HepG2 (cell line): ENCODE data around the gene PEX19. TPM values are rescaled to one million over a fixed set of nuclear protein-coding genes. Genes with fewer than 3 reads are reported as not detected.

ENCODE experiments used
- CEBPG ChIP-seq: IDR thresholded peaks from 2 replicates; pipeline ENCODE4 v1.6.1; 2016
- MAFK ChIP-seq, 2 experiments: IDR thresholded peaks in 1 of 2; conservative IDR thresholded peaks in 1 of 2; 2 replicates each; pipeline ENCODE4 v1.6.1; 2011; ENCODE audit warnings: improper control_type of control experiment in 2 of 2, low read length in 2 of 2
- NPAS2 ChIP-seq: sonication (generic); formaldehyde crosslinking; IDR thresholded peaks from 2 replicates; pipeline ENCODE4 v1.8.0; 2022; ENCODE audit warnings: mild to moderate bottlenecking, missing genetic modification reagents, borderline replicate concordance
- SMAD9 ChIP-seq: sonication (generic); formaldehyde crosslinking; IDR thresholded peaks from 2 replicates; pipeline ENCODE4 v1.5.1; 2020; ENCODE audit warnings: mild to moderate bottlenecking, missing genetic modification reagents
- ZNF124 ChIP-seq: sonication (generic); formaldehyde crosslinking; IDR thresholded peaks from 2 replicates; pipeline ENCODE4 v1.4.0; 2020; ENCODE audit warnings: missing genetic modification reagents
- ZNF777 ChIP-seq: sonication (generic); formaldehyde crosslinking; IDR thresholded peaks from 2 replicates; pipeline ENCODE4 v1.4.0; 2020; ENCODE audit warnings: missing genetic modification reagents
- polyA plus RNA-seq, 8 experiments: library from polyadenylated mRNA; depleted of rRNA in 3 of 8; stranded (reverse) in 7 of 8; unstranded in 1 of 8; fragments of >200 nt; fragmentation: Illumina TruSeq in 4 of 8; extraction: Trizol in 4 of 8; gene quantifications; 2 replicates each; pipeline versions ENCODE4 v1.2.1 to v1.2.3, GENCODE V29; 2011 to 2016; ENCODE audit warnings: low read depth in 4 of 8, missing spikeins in 1 of 8, mixed read lengths in 1 of 8; ENCODE audit not compliant: insufficient read depth in 1 of 8
- total RNA-seq, 5 experiments: library from RNA; depleted of rRNA; stranded (reverse); fragments of >200 nt; fragmentation: Illumina TruSeq; extraction: Trizol; gene quantifications; 2 replicates each; pipeline ENCODE4 v1.2.3, GENCODE V29; 2016; ENCODE audit warnings: low read depth in 1 of 5
- TF ChIP-seq, protein P1 (sequence below): sonication (generic); formaldehyde crosslinking; IDR thresholded peaks from 2 replicates; pipeline ENCODE4 v1.4.0; 2020; ENCODE audit warnings: missing genetic modification reagents, borderline replicate concordance
- TF ChIP-seq, protein P2 (sequence below): sonication (generic); formaldehyde crosslinking; IDR thresholded peaks from 2 replicates; pipeline ENCODE4 v1.8.1; 2022; ENCODE audit warnings: low read depth, mild to moderate bottlenecking, missing genetic modification reagents
- TF ChIP-seq, protein P3 (sequence below): IDR thresholded peaks from 2 replicates; pipeline ENCODE4 v1.6.1; 2012; ENCODE audit warnings: low read depth, low read length, improper control_type of control experiment
- TF ChIP-seq, protein P4 (sequence below): fragments of 450-650 bp; IDR thresholded peaks from 2 replicates; pipeline ENCODE4 v1.6.1; 2017
- TF ChIP-seq, protein P5 (sequence below): sonication (generic); formaldehyde crosslinking; IDR thresholded peaks from 2 replicates; pipeline ENCODE4 v1.5.0; 2020; ENCODE audit warnings: missing genetic modification reagents
- TF ChIP-seq, protein P6 (sequence below): sonication (generic); formaldehyde crosslinking; conservative IDR thresholded peaks from 2 replicates; pipeline ENCODE4 v1.4.0; 2020; ENCODE audit warnings: missing genetic modification reagents
- TF ChIP-seq, protein P7 (sequence below): IDR thresholded peaks from 2 replicates; pipeline ENCODE4 v1.6.1; 2016; ENCODE audit warnings: low read depth

PEX19 gene
- total and polyA plus RNA-seq, 2 of the 13 experiments (the other 11 are each of a cell fraction or from before 2014, with no cell fraction given): 47.0 to 51.8 TPM

DNA sequence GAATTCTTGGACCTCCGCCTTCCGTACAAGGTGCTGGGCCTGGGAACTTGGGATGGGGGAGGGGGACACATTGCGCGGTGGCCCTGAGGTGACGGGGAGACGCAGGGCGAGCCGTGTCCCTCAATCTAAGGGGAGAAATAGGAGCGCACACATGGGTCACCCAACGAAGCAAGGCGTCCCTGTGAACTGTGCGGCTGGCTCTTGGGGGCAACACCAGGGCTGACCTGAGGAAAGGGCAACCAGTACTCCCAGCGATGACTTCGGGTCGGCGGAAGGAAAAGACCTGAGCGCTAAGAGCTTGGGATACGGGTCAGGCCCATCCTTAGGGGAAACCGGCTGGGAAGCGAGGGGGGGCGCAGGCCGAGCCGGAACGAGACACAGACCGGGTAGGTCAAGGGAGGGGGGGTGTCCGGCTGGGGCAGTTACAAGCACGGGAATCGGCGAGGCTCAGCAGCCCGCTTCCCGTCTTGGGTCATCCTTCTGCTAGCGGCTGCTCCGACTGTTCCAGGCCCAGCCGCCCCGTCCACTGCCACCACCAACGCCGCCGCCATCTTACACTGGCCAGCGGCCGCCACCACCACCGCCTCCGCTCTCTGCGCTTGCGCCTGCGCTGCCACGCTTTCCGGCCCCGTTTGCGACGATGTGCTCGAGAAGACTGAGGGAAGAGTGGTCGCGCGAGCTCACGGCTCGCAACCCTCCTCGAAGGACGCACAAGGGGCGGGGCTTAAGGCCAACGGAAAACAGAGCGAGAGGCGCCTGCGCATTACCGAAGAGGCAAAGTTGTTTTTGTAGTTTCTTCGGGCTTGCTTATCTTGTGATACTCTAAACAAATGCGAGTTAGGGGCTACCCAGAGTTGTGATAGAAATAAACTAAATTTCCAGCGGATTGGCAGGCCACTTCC is 22.8 kb downstream of the PEX19 start, which contains the start of gene DCAF8 (continued):
- TF ChIP-seq, protein P1, sequence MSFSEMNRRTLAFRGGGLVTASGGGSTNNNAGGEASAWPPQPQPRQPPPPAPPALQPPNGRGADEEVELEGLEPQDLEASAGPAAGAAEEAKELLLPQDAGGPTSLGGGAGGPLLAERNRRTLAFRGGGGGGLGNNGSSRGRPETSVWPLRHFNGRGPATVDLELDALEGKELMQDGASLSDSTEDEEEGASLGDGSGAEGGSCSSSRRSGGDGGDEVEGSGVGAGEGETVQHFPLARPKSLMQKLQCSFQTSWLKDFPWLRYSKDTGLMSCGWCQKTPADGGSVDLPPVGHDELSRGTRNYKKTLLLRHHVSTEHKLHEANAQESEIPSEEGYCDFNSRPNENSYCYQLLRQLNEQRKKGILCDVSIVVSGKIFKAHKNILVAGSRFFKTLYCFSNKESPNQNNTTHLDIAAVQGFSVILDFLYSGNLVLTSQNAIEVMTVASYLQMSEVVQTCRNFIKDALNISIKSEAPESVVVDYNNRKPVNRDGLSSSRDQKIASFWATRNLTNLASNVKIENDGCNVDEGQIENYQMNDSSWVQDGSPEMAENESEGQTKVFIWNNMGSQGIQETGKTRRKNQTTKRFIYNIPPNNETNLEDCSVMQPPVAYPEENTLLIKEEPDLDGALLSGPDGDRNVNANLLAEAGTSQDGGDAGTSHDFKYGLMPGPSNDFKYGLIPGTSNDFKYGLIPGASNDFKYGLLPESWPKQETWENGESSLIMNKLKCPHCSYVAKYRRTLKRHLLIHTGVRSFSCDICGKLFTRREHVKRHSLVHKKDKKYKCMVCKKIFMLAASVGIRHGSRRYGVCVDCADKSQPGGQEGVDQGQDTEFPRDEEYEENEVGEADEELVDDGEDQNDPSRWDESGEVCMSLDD (CRISPR knock-in tag): no peak
- TF ChIP-seq MAFK (conservative IDR thresholded peaks at IDR 0.05 in 1 of 2, IDR thresholded peaks at IDR 0.05 in 1 of 2; ENCODE audit: low read length in 2 of 2) (no peak), ZNF124 (CRISPR knock-in tag) (peak; percentile 47; the same call in 1 of the 2 replicates), CEBPG (CRISPR knock-in tag) (no peak), SMAD9 (CRISPR knock-in tag) (no peak), NPAS2 (CRISPR knock-in tag) (no peak), ZNF777 (CRISPR knock-in tag) (peak; percentile 78)
- TF ChIP-seq, protein P2, sequence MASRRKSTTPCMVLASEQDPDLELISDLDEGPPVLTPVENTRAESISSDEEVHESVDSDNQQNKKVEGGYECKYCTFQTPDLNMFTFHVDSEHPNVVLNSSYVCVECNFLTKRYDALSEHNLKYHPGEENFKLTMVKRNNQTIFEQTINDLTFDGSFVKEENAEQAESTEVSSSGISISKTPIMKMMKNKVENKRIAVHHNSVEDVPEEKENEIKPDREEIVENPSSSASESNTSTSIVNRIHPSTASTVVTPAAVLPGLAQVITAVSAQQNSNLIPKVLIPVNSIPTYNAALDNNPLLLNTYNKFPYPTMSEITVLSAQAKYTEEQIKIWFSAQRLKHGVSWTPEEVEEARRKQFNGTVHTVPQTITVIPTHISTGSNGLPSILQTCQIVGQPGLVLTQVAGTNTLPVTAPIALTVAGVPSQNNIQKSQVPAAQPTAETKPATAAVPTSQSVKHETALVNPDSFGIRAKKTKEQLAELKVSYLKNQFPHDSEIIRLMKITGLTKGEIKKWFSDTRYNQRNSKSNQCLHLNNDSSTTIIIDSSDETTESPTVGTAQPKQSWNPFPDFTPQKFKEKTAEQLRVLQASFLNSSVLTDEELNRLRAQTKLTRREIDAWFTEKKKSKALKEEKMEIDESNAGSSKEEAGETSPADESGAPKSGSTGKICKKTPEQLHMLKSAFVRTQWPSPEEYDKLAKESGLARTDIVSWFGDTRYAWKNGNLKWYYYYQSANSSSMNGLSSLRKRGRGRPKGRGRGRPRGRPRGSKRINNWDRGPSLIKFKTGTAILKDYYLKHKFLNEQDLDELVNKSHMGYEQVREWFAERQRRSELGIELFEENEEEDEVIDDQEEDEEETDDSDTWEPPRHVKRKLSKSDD: no peak; the same call in 1 of the 2 replicates
- TF ChIP-seq, protein P3, sequence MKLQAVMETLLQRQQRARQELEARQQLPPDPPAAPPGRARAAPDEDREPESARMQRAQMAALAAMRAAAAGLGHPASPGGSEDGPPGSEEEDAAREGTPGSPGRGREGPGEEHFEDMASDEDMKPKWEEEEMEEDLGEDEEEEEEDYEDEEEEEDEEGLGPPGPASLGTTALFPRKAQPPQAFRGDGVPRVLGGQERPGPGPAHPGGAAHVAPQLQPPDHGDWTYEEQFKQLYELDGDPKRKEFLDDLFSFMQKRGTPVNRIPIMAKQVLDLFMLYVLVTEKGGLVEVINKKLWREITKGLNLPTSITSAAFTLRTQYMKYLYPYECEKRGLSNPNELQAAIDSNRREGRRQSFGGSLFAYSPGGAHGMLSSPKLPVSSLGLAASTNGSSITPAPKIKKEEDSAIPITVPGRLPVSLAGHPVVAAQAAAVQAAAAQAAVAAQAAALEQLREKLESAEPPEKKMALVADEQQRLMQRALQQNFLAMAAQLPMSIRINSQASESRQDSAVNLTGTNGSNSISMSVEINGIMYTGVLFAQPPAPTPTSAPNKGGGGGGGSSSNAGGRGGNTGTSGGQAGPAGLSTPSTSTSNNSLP: no peak
- TF ChIP-seq, protein P4, sequence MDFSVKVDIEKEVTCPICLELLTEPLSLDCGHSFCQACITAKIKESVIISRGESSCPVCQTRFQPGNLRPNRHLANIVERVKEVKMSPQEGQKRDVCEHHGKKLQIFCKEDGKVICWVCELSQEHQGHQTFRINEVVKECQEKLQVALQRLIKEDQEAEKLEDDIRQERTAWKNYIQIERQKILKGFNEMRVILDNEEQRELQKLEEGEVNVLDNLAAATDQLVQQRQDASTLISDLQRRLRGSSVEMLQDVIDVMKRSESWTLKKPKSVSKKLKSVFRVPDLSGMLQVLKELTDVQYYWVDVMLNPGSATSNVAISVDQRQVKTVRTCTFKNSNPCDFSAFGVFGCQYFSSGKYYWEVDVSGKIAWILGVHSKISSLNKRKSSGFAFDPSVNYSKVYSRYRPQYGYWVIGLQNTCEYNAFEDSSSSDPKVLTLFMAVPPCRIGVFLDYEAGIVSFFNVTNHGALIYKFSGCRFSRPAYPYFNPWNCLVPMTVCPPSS: no peak
- TF ChIP-seq, protein P5, sequence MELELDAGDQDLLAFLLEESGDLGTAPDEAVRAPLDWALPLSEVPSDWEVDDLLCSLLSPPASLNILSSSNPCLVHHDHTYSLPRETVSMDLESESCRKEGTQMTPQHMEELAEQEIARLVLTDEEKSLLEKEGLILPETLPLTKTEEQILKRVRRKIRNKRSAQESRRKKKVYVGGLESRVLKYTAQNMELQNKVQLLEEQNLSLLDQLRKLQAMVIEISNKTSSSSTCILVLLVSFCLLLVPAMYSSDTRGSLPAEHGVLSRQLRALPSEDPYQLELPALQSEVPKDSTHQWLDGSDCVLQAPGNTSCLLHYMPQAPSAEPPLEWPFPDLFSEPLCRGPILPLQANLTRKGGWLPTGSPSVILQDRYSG (CRISPR knock-in tag): no peak; the same call in 1 of the 2 replicates
- TF ChIP-seq, protein P6, sequence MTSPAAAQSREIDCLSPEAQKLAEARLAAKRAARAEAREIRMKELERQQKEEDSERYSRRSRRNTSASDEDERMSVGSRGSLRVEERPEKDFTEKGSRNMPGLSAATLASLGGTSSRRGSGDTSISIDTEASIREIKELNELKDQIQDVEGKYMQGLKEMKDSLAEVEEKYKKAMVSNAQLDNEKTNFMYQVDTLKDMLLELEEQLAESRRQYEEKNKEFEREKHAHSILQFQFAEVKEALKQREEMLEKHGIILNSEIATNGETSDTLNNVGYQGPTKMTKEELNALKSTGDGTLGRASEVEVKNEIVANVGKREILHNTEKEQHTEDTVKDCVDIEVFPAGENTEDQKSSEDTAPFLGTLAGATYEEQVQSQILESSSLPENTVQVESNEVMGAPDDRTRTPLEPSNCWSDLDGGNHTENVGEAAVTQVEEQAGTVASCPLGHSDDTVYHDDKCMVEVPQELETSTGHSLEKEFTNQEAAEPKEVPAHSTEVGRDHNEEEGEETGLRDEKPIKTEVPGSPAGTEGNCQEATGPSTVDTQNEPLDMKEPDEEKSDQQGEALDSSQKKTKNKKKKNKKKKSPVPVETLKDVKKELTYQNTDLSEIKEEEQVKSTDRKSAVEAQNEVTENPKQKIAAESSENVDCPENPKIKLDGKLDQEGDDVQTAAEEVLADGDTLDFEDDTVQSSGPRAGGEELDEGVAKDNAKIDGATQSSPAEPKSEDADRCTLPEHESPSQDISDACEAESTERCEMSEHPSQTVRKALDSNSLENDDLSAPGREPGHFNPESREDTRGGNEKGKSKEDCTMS (CRISPR knock-in tag): no peak
- TF ChIP-seq, protein P7, sequence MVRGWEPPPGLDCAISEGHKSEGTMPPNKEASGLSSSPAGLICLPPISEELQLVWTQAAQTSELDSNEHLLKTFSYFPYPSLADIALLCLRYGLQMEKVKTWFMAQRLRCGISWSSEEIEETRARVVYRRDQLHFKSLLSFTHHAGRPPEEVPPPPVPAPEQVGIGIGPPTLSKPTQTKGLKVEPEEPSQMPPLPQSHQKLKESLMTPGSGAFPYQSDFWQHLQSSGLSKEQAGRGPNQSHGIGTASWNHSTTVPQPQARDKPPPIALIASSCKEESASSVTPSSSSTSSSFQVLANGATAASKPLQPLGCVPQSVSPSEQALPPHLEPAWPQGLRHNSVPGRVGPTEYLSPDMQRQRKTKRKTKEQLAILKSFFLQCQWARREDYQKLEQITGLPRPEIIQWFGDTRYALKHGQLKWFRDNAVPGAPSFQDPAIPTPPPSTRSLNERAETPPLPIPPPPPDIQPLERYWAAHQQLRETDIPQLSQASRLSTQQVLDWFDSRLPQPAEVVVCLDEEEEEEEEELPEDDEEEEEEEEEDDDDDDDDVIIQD (CRISPR knock-in tag): peak; percentile 59; the same call in 1 of the 2 replicates
